ENCODE data around the gene AOC3.

- TF ChIP-seq CTCF (IDR thresholded peaks at IDR 0.05) (no peak), POLR2A (IDR thresholded peaks at IDR 0.05) (no peak)
These were observed 23.5 kb upstream of the AOC3 start for GRCh38 chr17:42827472-42827871.

All from right lobe of liver (tissue), 4 donors.